ENCODE results near the gene YTHDF2. TPM values are rescaled to one million over a fixed set of nuclear protein-coding genes. Genes with fewer than 3 reads are reported as not detected.

The YTHDF2 gene
- total RNA-seq, 1 donor, result 64.2 TPM

GRCh38 chr1:28778021-28778420, 41.3 kb downstream of the YTHDF2 start:
- no peak for TF ChIP-seq CTCF (IDR thresholded peaks at IDR 0.05; ENCODE audit: insufficient read depth, low read length)
- H3K4me3 ChIP-seq (ENCODE audit: low read depth, low read length), result no peak overlapping the region
- no peak for DNase-seq (ENCODE audit: low read depth)

- TF ChIP-seq CTCF (IDR thresholded peaks at IDR 0.05; ENCODE audit: insufficient read depth, low read length), result no peak
- no peak for DNase-seq (ENCODE audit: low read depth)
- no peak overlapping the region for H3K4me3 ChIP-seq (ENCODE audit: low read depth, low read length)
These were observed 43.1 kb downstream of the YTHDF2 start for GRCh38 chr1:28779751-28780408.

- no peak for TF ChIP-seq CTCF (IDR thresholded peaks at IDR 0.05; ENCODE audit: insufficient read depth, low read length)
- no peak for DNase-seq (ENCODE audit: low read depth)
These were observed 44.6 kb downstream of the YTHDF2 start for GRCh38 chr1:28781305-28781704.

GRCh38 chr1:28782011-28782410, 45.3 kb downstream of the YTHDF2 start:
- DNase-seq (ENCODE audit: low read depth), result peak; percentile 24
- no peak overlapping the region for H3K4me3 ChIP-seq (ENCODE audit: low read depth, low read length)
- TF ChIP-seq CTCF (IDR thresholded peaks at IDR 0.05; ENCODE audit: insufficient read depth, low read length), result no peak

More at GRCh38 chr1:28781305-28781704, 44.6 kb downstream of the YTHDF2 start:
- H3K4me3 ChIP-seq (ENCODE audit: low read depth, low read length), result no peak overlapping the region

- TF ChIP-seq CTCF (IDR thresholded peaks at IDR 0.05; ENCODE audit: insufficient read depth, low read length), result no peak
- no peak for DNase-seq (ENCODE audit: low read depth)
These were observed 46.6 kb downstream of the YTHDF2 start for GRCh38 chr1:28783363-28783762.

GRCh38 chr1:28789412-28789811, 52.7 kb downstream of the YTHDF2 start:
- no peak overlapping the region for H3K4me3 ChIP-seq (ENCODE audit: low read depth, low read length)
- DNase-seq (ENCODE audit: low read depth), result no peak
- TF ChIP-seq CTCF (IDR thresholded peaks at IDR 0.05; ENCODE audit: insufficient read depth, low read length), result no peak

More at GRCh38 chr1:28783363-28783762, 46.6 kb downstream of the YTHDF2 start:
- no peak overlapping the region for H3K4me3 ChIP-seq (ENCODE audit: low read depth, low read length)

- H3K4me3 ChIP-seq (ENCODE audit: low read depth, low read length), result no peak overlapping the region
- no peak for TF ChIP-seq CTCF (IDR thresholded peaks at IDR 0.05; ENCODE audit: insufficient read depth, low read length)
- no peak for DNase-seq (ENCODE audit: low read depth)
These were observed 53.1 kb downstream of the YTHDF2 start for GRCh38 chr1:28789816-28790215.

Data from fibroblast of the aortic adventitia (primary cell).